ENCODE measurements around the gene GSS.

The GSS gene

GRCh38 chr20:34941226-34941625, 14.4 kb downstream of the GSS start:
- no peak for DNase-seq (ENCODE audit: low spot score)
- in situ Hi-C loops (cut with MboI; ENCODE audit: low sequenced_read_pairs, unreplicated experiment), result no loop called here
- no peak for TF ChIP-seq CTCF (IDR thresholded peaks at IDR 0.05; ENCODE audit: borderline replicate concordance, control extremely low read depth, extremely low read depth, insufficient read depth, missing control alignments)

GRCh38 chr20:34940081-34940481, 15.5 kb downstream of the GSS start:
- TF ChIP-seq CTCF (IDR thresholded peaks at IDR 0.05; ENCODE audit: borderline replicate concordance, control extremely low read depth, extremely low read depth, insufficient read depth, missing control alignments), result no peak
- in situ Hi-C loops (cut with MboI; ENCODE audit: low sequenced_read_pairs, unreplicated experiment), result no loop called here
- DNase-seq (ENCODE audit: low spot score), result no peak

GRCh38 chr20:34938466-34939163, 17.0 kb downstream of the GSS start:
- DNase-seq (ENCODE audit: low spot score), result no peak
- no peak for TF ChIP-seq CTCF (IDR thresholded peaks at IDR 0.05; ENCODE audit: borderline replicate concordance, control extremely low read depth, extremely low read depth, insufficient read depth, missing control alignments)
- in situ Hi-C loops (cut with MboI; ENCODE audit: low sequenced_read_pairs, unreplicated experiment), result no loop called here

GRCh38 chr20:34931771-34932170, 23.8 kb downstream of the GSS start:
- no peak for DNase-seq (ENCODE audit: low spot score)
- in situ Hi-C loops (cut with MboI; ENCODE audit: low sequenced_read_pairs, unreplicated experiment), result no loop called here
- no peak for TF ChIP-seq CTCF (IDR thresholded peaks at IDR 0.05; ENCODE audit: borderline replicate concordance, control extremely low read depth, extremely low read depth, insufficient read depth, missing control alignments)

- in situ Hi-C loops (cut with MboI; ENCODE audit: low sequenced_read_pairs, unreplicated experiment), result no loop called here
- no peak for TF ChIP-seq CTCF (IDR thresholded peaks at IDR 0.05; ENCODE audit: borderline replicate concordance, control extremely low read depth, extremely low read depth, insufficient read depth, missing control alignments)
- DNase-seq (ENCODE audit: low spot score), result no peak
These were observed 27.2 kb downstream of the GSS start for GRCh38 chr20:34928411-34928810.

- in situ Hi-C loops (cut with MboI; ENCODE audit: low sequenced_read_pairs, unreplicated experiment), result no loop called here
- no peak for DNase-seq (ENCODE audit: low spot score)
- no peak for TF ChIP-seq CTCF (IDR thresholded peaks at IDR 0.05; ENCODE audit: borderline replicate concordance, control extremely low read depth, extremely low read depth, insufficient read depth, missing control alignments)
These were observed 27.9 kb downstream of the GSS start for GRCh38 chr20:34927736-34928135.
